ENCODE data around the gene EPHB2. TPM values are rescaled to one million over a fixed set of nuclear protein-coding genes. Genes with fewer than 3 reads are reported as not detected.

EPHB2 gene
- total and polyA plus RNA-seq, 2 of the 8 experiments (the other 6 are each of a cell fraction or from before 2014, with no cell fraction given) = 15.8 to 17.2 TPM

DNA sequence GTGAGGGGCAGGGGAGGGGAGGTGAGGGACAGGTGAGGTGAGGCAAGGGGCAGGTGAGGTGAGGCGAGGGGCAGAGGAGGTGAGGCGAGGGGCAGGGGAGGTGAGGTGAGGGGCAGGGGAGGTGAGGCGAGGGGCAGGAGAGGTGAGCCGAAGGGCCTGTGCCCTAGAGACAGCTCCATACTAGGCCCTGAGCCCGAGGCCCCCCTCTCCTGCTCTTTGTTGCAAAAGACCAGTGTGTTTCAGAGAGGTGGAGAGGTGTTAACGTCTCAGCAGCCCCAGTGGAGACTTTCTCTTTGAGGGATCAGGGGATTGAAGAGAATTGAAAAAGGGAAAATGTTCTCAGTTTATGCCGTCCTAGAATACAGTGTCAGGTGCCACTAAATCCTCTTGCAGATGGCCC is 44.2 kb downstream of the EPHB2 start (continued):
- TF ChIP-seq, protein P1, sequence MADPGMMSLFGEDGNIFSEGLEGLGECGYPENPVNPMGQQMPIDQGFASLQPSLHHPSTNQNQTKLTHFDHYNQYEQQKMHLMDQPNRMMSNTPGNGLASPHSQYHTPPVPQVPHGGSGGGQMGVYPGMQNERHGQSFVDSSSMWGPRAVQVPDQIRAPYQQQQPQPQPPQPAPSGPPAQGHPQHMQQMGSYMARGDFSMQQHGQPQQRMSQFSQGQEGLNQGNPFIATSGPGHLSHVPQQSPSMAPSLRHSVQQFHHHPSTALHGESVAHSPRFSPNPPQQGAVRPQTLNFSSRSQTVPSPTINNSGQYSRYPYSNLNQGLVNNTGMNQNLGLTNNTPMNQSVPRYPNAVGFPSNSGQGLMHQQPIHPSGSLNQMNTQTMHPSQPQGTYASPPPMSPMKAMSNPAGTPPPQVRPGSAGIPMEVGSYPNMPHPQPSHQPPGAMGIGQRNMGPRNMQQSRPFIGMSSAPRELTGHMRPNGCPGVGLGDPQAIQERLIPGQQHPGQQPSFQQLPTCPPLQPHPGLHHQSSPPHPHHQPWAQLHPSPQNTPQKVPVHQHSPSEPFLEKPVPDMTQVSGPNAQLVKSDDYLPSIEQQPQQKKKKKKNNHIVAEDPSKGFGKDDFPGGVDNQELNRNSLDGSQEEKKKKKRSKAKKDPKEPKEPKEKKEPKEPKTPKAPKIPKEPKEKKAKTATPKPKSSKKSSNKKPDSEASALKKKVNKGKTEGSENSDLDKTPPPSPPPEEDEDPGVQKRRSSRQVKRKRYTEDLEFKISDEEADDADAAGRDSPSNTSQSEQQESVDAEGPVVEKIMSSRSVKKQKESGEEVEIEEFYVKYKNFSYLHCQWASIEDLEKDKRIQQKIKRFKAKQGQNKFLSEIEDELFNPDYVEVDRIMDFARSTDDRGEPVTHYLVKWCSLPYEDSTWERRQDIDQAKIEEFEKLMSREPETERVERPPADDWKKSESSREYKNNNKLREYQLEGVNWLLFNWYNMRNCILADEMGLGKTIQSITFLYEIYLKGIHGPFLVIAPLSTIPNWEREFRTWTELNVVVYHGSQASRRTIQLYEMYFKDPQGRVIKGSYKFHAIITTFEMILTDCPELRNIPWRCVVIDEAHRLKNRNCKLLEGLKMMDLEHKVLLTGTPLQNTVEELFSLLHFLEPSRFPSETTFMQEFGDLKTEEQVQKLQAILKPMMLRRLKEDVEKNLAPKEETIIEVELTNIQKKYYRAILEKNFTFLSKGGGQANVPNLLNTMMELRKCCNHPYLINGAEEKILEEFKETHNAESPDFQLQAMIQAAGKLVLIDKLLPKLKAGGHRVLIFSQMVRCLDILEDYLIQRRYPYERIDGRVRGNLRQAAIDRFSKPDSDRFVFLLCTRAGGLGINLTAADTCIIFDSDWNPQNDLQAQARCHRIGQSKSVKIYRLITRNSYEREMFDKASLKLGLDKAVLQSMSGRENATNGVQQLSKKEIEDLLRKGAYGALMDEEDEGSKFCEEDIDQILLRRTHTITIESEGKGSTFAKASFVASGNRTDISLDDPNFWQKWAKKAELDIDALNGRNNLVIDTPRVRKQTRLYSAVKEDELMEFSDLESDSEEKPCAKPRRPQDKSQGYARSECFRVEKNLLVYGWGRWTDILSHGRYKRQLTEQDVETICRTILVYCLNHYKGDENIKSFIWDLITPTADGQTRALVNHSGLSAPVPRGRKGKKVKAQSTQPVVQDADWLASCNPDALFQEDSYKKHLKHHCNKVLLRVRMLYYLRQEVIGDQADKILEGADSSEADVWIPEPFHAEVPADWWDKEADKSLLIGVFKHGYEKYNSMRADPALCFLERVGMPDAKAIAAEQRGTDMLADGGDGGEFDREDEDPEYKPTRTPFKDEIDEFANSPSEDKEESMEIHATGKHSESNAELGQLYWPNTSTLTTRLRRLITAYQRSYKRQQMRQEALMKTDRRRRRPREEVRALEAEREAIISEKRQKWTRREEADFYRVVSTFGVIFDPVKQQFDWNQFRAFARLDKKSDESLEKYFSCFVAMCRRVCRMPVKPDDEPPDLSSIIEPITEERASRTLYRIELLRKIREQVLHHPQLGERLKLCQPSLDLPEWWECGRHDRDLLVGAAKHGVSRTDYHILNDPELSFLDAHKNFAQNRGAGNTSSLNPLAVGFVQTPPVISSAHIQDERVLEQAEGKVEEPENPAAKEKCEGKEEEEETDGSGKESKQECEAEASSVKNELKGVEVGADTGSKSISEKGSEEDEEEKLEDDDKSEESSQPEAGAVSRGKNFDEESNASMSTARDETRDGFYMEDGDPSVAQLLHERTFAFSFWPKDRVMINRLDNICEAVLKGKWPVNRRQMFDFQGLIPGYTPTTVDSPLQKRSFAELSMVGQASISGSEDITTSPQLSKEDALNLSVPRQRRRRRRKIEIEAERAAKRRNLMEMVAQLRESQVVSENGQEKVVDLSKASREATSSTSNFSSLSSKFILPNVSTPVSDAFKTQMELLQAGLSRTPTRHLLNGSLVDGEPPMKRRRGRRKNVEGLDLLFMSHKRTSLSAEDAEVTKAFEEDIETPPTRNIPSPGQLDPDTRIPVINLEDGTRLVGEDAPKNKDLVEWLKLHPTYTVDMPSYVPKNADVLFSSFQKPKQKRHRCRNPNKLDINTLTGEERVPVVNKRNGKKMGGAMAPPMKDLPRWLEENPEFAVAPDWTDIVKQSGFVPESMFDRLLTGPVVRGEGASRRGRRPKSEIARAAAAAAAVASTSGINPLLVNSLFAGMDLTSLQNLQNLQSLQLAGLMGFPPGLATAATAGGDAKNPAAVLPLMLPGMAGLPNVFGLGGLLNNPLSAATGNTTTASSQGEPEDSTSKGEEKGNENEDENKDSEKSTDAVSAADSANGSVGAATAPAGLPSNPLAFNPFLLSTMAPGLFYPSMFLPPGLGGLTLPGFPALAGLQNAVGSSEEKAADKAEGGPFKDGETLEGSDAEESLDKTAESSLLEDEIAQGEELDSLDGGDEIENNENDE (IDR thresholded peaks at IDR 0.05; ENCODE audit: insufficient replicate concordance, low read length) = no peak
- no peak for TF ChIP-seq KDM5A (IDR thresholded peaks at IDR 0.05; ENCODE audit: low read length)
- TF ChIP-seq CHD1 (IDR thresholded peaks at IDR 0.05; ENCODE audit: low read depth, low read length) = no peak
- TF ChIP-seq CBX8 (IDR thresholded peaks at IDR 0.05; ENCODE audit: borderline replicate concordance, low read depth, low read length) = no peak
- TF ChIP-seq, protein P2, sequence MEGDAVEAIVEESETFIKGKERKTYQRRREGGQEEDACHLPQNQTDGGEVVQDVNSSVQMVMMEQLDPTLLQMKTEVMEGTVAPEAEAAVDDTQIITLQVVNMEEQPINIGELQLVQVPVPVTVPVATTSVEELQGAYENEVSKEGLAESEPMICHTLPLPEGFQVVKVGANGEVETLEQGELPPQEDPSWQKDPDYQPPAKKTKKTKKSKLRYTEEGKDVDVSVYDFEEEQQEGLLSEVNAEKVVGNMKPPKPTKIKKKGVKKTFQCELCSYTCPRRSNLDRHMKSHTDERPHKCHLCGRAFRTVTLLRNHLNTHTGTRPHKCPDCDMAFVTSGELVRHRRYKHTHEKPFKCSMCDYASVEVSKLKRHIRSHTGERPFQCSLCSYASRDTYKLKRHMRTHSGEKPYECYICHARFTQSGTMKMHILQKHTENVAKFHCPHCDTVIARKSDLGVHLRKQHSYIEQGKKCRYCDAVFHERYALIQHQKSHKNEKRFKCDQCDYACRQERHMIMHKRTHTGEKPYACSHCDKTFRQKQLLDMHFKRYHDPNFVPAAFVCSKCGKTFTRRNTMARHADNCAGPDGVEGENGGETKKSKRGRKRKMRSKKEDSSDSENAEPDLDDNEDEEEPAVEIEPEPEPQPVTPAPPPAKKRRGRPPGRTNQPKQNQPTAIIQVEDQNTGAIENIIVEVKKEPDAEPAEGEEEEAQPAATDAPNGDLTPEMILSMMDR (IDR thresholded peaks at IDR 0.05; ENCODE audit: control extremely low read depth in 1 of 3, insufficient read depth in 1 of 3, low read depth in 1 of 3, low read length in 3 of 3) = no peak
